HEK293 (cell line): ENCODE data around the gene FGD3.

Experiments used
- YY1 ChIP-seq: fragments of 450-650 bp; formaldehyde crosslinking; IDR thresholded peaks from 2 replicates; pipeline ENCODE4 v1.5.1; 2018; ENCODE audit warnings: missing biosample characterization, missing genetic modification characterization
- ZNF24 ChIP-seq: fragments of 450-650 bp; formaldehyde crosslinking; IDR thresholded peaks from 2 replicates; pipeline ENCODE4 v1.5.1; 2016; ENCODE audit warnings: missing biosample characterization, missing genetic modification characterization
- ZNF274 ChIP-seq, 2 experiments: fragments of 200-500 bp in 1 of 2; fragments of 450-650 bp in 1 of 2; sonication (Bioruptor generic) in 1 of 2; formaldehyde crosslinking in 1 of 2; IDR thresholded peaks; 2 replicates each; pipeline versions ENCODE4 v1.5.1 to v1.6.1; 2014 to 2016; ENCODE audit warnings: borderline replicate concordance in 1 of 2, inconsistent platforms in 1 of 2, low read length in 1 of 2, missing biosample characterization in 1 of 2, missing genetic modification characterization in 1 of 2
- ZNF394 ChIP-seq: fragments of 450-650 bp; formaldehyde crosslinking; IDR thresholded peaks from 2 replicates; pipeline ENCODE4 v1.5.1; 2016; ENCODE audit warnings: missing biosample characterization, missing genetic modification characterization, mild to moderate bottlenecking, moderate library complexity, borderline replicate concordance
- ZNF423 ChIP-seq: fragments of 450-650 bp; formaldehyde crosslinking; IDR thresholded peaks from 2 replicates; pipeline ENCODE4 v1.5.1; 2016; ENCODE audit warnings: missing biosample characterization, missing genetic modification characterization
- ZNF544 ChIP-seq: fragments of 450-650 bp; formaldehyde crosslinking; IDR thresholded peaks from 2 replicates; pipeline ENCODE4 v1.5.0; 2017; ENCODE audit warnings: missing biosample characterization, missing genetic modification characterization
- ZNF654 ChIP-seq: fragments of 450-650 bp; formaldehyde crosslinking; IDR thresholded peaks from 2 replicates; pipeline ENCODE4 v1.5.1; 2016; ENCODE audit warnings: low read depth, missing biosample characterization, missing genetic modification characterization
- TF ChIP-seq, protein P1 (sequence below): fragments of 450-650 bp; formaldehyde crosslinking; IDR thresholded peaks from 2 replicates; pipeline ENCODE4 v1.5.1; 2016; ENCODE audit warnings: missing biosample characterization, missing genetic modification characterization
- TF ChIP-seq, protein P2 (sequence below): fragments of 450-650 bp; formaldehyde crosslinking; IDR thresholded peaks from 2 replicates; pipeline ENCODE4 v1.5.1; 2016; ENCODE audit warnings: missing biosample characterization, missing genetic modification characterization, low read depth

DNA sequence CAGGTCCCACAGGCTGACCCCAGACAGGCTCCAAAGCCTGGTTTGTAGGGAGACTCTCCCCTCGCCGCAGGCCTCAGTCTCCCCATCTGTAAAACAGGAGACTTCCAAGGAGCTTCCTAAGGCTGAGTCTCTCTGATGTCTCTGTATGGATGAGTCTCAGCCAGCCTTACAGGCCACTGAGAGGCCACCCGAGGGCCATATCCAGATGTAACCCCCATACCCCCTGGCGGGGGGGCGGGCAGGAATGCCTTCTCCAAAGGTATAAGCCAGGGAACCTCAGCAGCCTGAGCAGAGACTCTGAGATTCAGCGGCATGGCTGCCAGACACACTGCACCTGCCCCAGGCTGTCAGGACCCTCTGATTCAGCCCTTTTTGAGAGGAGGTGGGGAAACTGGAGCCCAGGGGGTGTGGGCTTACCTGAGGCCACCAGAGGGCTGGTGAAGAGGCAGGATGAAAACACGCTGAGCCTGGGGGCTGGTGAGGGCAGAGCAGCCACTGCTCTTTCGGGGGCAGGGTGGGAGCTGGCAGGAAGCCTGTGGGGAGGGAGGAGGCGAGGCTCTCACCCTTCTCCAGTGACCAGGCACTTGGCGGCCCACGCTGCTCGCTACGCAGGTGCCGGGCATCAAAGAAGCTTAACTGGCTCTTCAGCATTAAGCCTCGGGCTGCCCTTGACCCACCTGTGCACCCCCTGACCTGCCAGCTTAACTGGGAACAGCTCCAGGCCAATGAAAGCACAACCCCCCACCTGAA lies 105.6 kb downstream of the FGD3 start:
- TF ChIP-seq YY1, result no peak
- no peak for TF ChIP-seq ZNF544 (tag by site-specific recombination)
- TF ChIP-seq, protein P1, sequence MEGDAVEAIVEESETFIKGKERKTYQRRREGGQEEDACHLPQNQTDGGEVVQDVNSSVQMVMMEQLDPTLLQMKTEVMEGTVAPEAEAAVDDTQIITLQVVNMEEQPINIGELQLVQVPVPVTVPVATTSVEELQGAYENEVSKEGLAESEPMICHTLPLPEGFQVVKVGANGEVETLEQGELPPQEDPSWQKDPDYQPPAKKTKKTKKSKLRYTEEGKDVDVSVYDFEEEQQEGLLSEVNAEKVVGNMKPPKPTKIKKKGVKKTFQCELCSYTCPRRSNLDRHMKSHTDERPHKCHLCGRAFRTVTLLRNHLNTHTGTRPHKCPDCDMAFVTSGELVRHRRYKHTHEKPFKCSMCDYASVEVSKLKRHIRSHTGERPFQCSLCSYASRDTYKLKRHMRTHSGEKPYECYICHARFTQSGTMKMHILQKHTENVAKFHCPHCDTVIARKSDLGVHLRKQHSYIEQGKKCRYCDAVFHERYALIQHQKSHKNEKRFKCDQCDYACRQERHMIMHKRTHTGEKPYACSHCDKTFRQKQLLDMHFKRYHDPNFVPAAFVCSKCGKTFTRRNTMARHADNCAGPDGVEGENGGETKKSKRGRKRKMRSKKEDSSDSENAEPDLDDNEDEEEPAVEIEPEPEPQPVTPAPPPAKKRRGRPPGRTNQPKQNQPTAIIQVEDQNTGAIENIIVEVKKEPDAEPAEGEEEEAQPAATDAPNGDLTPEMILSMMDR (tag by site-specific recombination), result no peak
- no peak for TF ChIP-seq ZNF394 (tag by site-specific recombination)
- TF ChIP-seq ZNF274 (IDR thresholded peaks at IDR 0.05; ENCODE audit: low read length), result no peak
- no peak for TF ChIP-seq ZNF274 (tag by site-specific recombination; IDR thresholded peaks at IDR 0.05; ENCODE audit: borderline replicate concordance)
- no peak for TF ChIP-seq ZNF423
- TF ChIP-seq ZNF24 (tag by site-specific recombination), result no peak
- TF ChIP-seq, protein P2, sequence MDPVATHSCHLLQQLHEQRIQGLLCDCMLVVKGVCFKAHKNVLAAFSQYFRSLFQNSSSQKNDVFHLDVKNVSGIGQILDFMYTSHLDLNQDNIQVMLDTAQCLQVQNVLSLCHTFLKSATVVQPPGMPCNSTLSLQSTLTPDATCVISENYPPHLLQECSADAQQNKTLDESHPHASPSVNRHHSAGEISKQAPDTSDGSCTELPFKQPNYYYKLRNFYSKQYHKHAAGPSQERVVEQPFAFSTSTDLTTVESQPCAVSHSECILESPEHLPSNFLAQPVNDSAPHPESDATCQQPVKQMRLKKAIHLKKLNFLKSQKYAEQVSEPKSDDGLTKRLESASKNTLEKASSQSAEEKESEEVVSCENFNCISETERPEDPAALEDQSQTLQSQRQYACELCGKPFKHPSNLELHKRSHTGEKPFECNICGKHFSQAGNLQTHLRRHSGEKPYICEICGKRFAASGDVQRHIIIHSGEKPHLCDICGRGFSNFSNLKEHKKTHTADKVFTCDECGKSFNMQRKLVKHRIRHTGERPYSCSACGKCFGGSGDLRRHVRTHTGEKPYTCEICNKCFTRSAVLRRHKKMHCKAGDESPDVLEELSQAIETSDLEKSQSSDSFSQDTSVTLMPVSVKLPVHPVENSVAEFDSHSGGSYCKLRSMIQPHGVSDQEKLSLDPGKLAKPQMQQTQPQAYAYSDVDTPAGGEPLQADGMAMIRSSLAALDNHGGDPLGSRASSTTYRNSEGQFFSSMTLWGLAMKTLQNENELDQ (tag by site-specific recombination), result no peak
- TF ChIP-seq ZNF654 (tag by site-specific recombination), result no peak
